Measurements from ENCODE around the gene ZNF296. TPM values are rescaled to one million over a fixed set of nuclear protein-coding genes. Genes with fewer than 3 reads are reported as not detected.
"Not testable (repeated sequence)": the region's sequence is repeated elsewhere in the genome, so short reads cannot be mapped to it uniquely, and the experiment has no call there.

Gene ZNF296
- total RNA-seq (2014; rRNA removed; shearing (Covaris generic)) = not detected in 2 replicates

GRCh38 chr19:45076029-45076850 lies at the start of gene ZNF296:
Gene ZNF296, minus strand, starts transcription at chr19:45076478. Its CDS starts 105 bp downstream, at chr19:45076373.
- in situ Hi-C loops (cut with HindIII; ENCODE audit: low sequenced_read_pairs) = no loop called here
- DNase-seq (ENCODE audit: low spot score) = peak; percentile 88

DNA sequence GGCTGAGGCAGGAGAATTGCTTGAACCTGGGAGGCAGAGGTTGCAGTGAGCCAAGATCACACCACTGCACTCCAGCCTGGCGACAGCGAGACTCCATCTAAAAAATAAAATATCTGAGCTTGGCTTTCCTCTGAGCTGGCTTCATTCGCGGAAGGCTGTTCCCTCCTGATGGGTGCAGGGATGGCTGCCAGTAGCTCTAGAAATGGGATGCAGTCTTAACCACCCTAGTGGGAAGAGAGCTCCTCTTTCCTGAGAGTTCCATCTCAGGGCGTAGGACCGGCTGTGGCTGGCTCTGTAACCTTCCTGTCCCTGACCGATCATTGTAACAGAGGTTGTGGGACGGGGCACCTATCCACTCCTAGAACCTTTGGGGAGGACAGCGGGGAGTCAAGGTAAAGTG lies 49.1 kb upstream of the ZNF296 start:
- peak; percentile 67 for DNase-seq (ENCODE audit: low spot score)
- in situ Hi-C loops (cut with HindIII; ENCODE audit: low sequenced_read_pairs) = no loop called here

- in situ Hi-C loops (cut with HindIII; ENCODE audit: low sequenced_read_pairs) = no loop called here
- DNase-seq (ENCODE audit: low spot score) = no peak
These were observed 47.7 kb upstream of the ZNF296 start for GRCh38 chr19:45124021-45124420.

GRCh38 chr19:45123440-45123850 lies 47.2 kb upstream of the ZNF296 start:
- DNase-seq (ENCODE audit: low spot score) = no peak
- in situ Hi-C loops (cut with HindIII; ENCODE audit: low sequenced_read_pairs) = no loop called here

GRCh38 chr19:45122832-45123231 lies 46.6 kb upstream of the ZNF296 start:
- in situ Hi-C loops (cut with HindIII; ENCODE audit: low sequenced_read_pairs) = no loop called here
- DNase-seq (ENCODE audit: low spot score) = no peak

GRCh38 chr19:45121827-45122345 lies 45.6 kb upstream of the ZNF296 start:
- DNase-seq (ENCODE audit: low spot score) = no peak
- in situ Hi-C loops (cut with HindIII; ENCODE audit: low sequenced_read_pairs) = no loop called here

GRCh38 chr19:45119582-45119981 lies 43.3 kb upstream of the ZNF296 start:
- in situ Hi-C loops (cut with HindIII; ENCODE audit: low sequenced_read_pairs) = no loop called here
- no peak for DNase-seq (ENCODE audit: low spot score)

- in situ Hi-C loops (cut with HindIII; ENCODE audit: low sequenced_read_pairs) = not testable (repeated sequence)
- DNase-seq (ENCODE audit: low spot score) = peak; percentile 60
These were observed 42.5 kb upstream of the ZNF296 start for GRCh38 chr19:45118591-45119355.

GRCh38 chr19:45118106-45118505 lies 41.8 kb upstream of the ZNF296 start:
- no peak for DNase-seq (ENCODE audit: low spot score)
- in situ Hi-C loops (cut with HindIII; ENCODE audit: low sequenced_read_pairs) = no loop called here

- in situ Hi-C loops (cut with HindIII; ENCODE audit: low sequenced_read_pairs) = no loop called here
- peak; percentile 61 for DNase-seq (ENCODE audit: low spot score)
These were observed 41.4 kb upstream of the ZNF296 start for GRCh38 chr19:45117671-45118070.

DNA sequence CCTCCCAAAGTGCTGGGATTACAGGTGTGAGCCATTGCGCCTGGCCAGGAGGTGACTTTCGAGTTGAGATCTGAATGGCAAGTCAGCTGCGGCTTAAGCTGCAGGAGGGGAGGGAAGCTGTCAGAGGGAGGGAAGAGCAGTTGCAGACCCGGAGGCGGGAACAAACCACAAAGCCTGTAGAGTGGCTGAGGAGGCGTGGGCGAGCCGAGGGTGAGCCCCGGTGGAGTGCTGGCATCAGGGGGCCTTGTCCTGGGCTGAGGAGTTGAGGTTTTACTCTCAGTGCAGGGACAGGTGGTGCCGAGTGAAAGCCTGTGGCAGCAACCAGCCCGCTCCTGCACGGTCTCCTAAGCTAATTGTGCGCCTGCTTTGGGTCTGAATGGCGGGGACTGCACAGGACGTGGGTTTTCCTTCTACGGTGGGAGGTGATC lies 40.9 kb upstream of the ZNF296 start:
- in situ Hi-C loops (cut with HindIII; ENCODE audit: low sequenced_read_pairs) = no loop called here

GRCh38 chr19:45115809-45116615 lies 39.7 kb upstream of the ZNF296 start:
- DNase-seq (ENCODE audit: low spot score) = no peak
- in situ Hi-C loops (cut with HindIII; ENCODE audit: low sequenced_read_pairs) = no loop called here

More for the DNA sequence above, 40.9 kb upstream of the ZNF296 start:
- DNase-seq (ENCODE audit: low spot score) = peak; percentile 47

GRCh38 chr19:45114116-45114515 lies 37.8 kb upstream of the ZNF296 start:
- in situ Hi-C loops (cut with HindIII; ENCODE audit: low sequenced_read_pairs) = no loop called here
- DNase-seq (ENCODE audit: low spot score) = no peak

- no peak for DNase-seq (ENCODE audit: low spot score)
- in situ Hi-C loops (cut with HindIII; ENCODE audit: low sequenced_read_pairs) = no loop called here
These were observed 37.4 kb upstream of the ZNF296 start for GRCh38 chr19:45113628-45114027.

GRCh38 chr19:45112111-45112827 lies 36.0 kb upstream of the ZNF296 start:
- in situ Hi-C loops (cut with HindIII; ENCODE audit: low sequenced_read_pairs) = no loop called here
- no peak for DNase-seq (ENCODE audit: low spot score)

DNA sequence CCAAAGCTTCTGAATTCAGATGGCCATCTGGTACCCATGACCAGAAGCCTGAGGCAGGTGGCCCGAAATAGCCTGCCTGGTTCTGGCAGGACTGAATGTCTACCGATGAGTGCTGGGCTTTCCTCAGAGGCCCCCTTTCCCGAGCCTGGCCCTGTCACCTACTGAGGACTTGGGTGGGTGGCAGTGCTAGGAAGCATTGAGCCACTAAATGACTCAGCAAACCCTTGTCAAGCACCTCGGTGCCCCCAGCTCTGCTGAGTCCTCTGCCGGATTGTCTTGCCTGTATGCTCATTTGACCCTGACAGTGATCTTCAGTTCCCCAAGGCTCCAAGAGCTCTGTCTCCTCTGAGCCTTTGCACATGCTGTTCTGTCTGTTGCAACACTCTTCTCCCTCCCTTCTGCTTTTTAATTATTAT lies 34.6 kb upstream of the ZNF296 start:
- peak; percentile 88 for DNase-seq (ENCODE audit: low spot score)
- in situ Hi-C loops (cut with HindIII; ENCODE audit: low sequenced_read_pairs) = no loop called here

DNA sequence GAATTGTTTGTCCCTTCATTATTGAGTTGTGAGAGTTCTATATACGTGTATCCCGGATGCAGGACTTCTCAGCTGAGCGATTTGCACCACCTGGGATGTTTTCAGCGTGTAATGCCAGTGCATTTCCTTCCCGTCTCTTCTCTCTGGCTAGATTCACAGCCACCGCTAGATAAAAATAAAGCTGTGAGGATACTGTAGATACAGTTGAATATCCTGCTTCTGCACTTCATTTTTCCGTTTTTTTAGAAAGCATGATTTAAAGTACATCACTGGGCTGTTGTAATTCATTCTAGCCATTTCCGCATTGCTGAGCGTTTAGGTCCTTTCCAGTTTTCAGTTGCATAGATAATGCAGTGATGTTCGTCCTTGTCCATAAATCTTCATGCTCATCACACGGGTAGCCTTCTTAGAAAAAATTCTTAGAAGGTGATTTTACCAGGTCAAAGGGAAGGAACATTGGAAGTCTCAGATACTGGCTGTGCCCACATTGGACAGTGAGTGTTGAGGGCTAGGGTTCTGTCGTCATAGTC lies 31.4 kb upstream of the ZNF296 start:
- DNase-seq (ENCODE audit: low spot score) = no peak
- in situ Hi-C loops (cut with HindIII; ENCODE audit: low sequenced_read_pairs) = no loop called here

- DNase-seq (ENCODE audit: low spot score); in situ Hi-C loops (cut with HindIII; ENCODE audit: low sequenced_read_pairs): not testable (repeated sequence)
These were observed 30.1 kb upstream of the ZNF296 start for GRCh38 chr19:45106363-45106762.

Measured in G401 (cell line).